ENCODE measurements around the gene OR2B2.

Gene OR2B2

GRCh38 chr6:27882624-27883023 lies 29.6 kb downstream of the OR2B2 start:
- H3K36me3 ChIP-seq (ENCODE audit: control insufficient read depth, low read length) = no peaks in the 10 kb centered on the region
- H3K27me3 ChIP-seq (ENCODE audit: control insufficient read depth, low read length) = no peaks in the 10 kb centered on the region
- no peaks in the 10 kb centered on the region for H3K9me3 ChIP-seq (ENCODE audit: control insufficient read depth, insufficient read depth, low read length)
- H3K27ac ChIP-seq (ENCODE audit: low read depth, low read length) = no peak overlapping the region
- no peak overlapping the region for H3K4me3 ChIP-seq (ENCODE audit: low read length)
- peaks cover under 1% of the 10 kb centered on the region for H3K4me1 ChIP-seq (ENCODE audit: control insufficient read depth, low read length)
- no peak overlapping the region for H3K4me2 ChIP-seq (ENCODE audit: low read length)
- TF ChIP-seq CTCF (IDR thresholded peaks at IDR 0.05; ENCODE audit: low read depth, low read length, poor library complexity, severe bottlenecking) (no peak), EZH2phosphoT487 (IDR thresholded peaks at IDR 0.05; ENCODE audit: borderline replicate concordance, low read length) (no peak)
- no peaks in the 10 kb centered on the region for H3K9me2 ChIP-seq (replicated peaks; ENCODE audit: control insufficient read depth, low read length)
- H3F3A ChIP-seq (ENCODE audit: control insufficient read depth, insufficient read depth) = no peaks in the 10 kb centered on the region
- H3K79me2 ChIP-seq (ENCODE audit: control insufficient read depth, low read length) = no peaks in the 10 kb centered on the region
- H4K20me1 ChIP-seq (ENCODE audit: control insufficient read depth, insufficient read depth, low read depth, low read length) = no peaks in the 10 kb centered on the region

DNA sequence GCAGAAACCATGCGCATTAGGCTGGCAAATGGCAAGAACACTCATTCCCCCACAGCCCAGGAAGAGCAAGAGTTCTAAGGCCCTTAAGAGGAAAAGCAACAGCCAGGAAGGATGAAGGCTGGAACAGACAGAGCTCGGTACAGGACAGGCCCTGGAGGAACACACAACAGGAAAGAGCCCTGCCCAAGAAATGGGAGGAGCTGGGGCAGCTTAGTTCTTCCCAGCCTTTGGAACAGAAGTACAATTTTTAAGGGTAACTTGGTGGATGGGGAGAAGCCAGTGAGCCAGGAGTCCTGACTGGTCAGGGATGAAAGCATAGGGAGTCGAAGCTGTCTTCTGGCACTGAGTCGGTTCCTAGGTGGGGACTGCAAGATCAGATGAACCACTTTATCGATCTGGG lies 32.4 kb downstream of the OR2B2 start:
- TF ChIP-seq CTCF (IDR thresholded peaks at IDR 0.05; ENCODE audit: low read depth, low read length, poor library complexity, severe bottlenecking) = no peak
- no peak for TF ChIP-seq EZH2phosphoT487 (IDR thresholded peaks at IDR 0.05; ENCODE audit: borderline replicate concordance, low read length)
- H3K9me3 ChIP-seq (ENCODE audit: control insufficient read depth, insufficient read depth, low read length) = no peaks in the 10 kb centered on the region

GRCh38 chr6:27874016-27874415 lies 38.2 kb downstream of the OR2B2 start:
- peak overlapping the region; percentile 81 for H3K4me3 ChIP-seq (ENCODE audit: low read length)
- peak overlapping the region; percentile 96 for H3K27ac ChIP-seq (ENCODE audit: low read depth, low read length)
- no peaks in the 10 kb centered on the region for H3K9me3 ChIP-seq (ENCODE audit: control insufficient read depth, insufficient read depth, low read length)
- H3K4me2 ChIP-seq (ENCODE audit: low read length) = peak overlapping the region; percentile 89
- H3K4me1 ChIP-seq (ENCODE audit: control insufficient read depth, low read length) = peaks cover 53% of the 10 kb centered on the region
- H3F3A ChIP-seq (ENCODE audit: control insufficient read depth, insufficient read depth) = peaks cover 31% of the 10 kb centered on the region
- H3K36me3 ChIP-seq (ENCODE audit: control insufficient read depth, low read length) = peaks cover 9% of the 10 kb centered on the region
- H4K20me1 ChIP-seq (ENCODE audit: control insufficient read depth, insufficient read depth, low read depth, low read length) = no peaks in the 10 kb centered on the region
- H3K9me2 ChIP-seq (replicated peaks; ENCODE audit: control insufficient read depth, low read length) = no peaks in the 10 kb centered on the region
- TF ChIP-seq EZH2phosphoT487 (IDR thresholded peaks at IDR 0.05; ENCODE audit: borderline replicate concordance, low read length) = no peak
- no peak for TF ChIP-seq CTCF (IDR thresholded peaks at IDR 0.05; ENCODE audit: low read depth, low read length, poor library complexity, severe bottlenecking)
- H3K79me2 ChIP-seq (ENCODE audit: control insufficient read depth, low read length) = no peaks in the 10 kb centered on the region
- H3K27me3 ChIP-seq (ENCODE audit: control insufficient read depth, low read length) = no peaks in the 10 kb centered on the region

More for the DNA sequence above, 32.4 kb downstream of the OR2B2 start:
- H3K9me2 ChIP-seq (replicated peaks; ENCODE audit: control insufficient read depth, low read length) = no peaks in the 10 kb centered on the region
- H3K79me2 ChIP-seq (ENCODE audit: control insufficient read depth, low read length) = no peaks in the 10 kb centered on the region
- no peak overlapping the region for H3K4me3 ChIP-seq (ENCODE audit: low read length)
- H3K27me3 ChIP-seq (ENCODE audit: control insufficient read depth, low read length) = no peaks in the 10 kb centered on the region
- H3F3A ChIP-seq (ENCODE audit: control insufficient read depth, insufficient read depth) = no peaks in the 10 kb centered on the region
- H3K4me1 ChIP-seq (ENCODE audit: control insufficient read depth, low read length) = no peaks in the 10 kb centered on the region; the same call in 1 of the 2 replicates
- no peak overlapping the region for H3K27ac ChIP-seq (ENCODE audit: low read depth, low read length)
- H3K36me3 ChIP-seq (ENCODE audit: control insufficient read depth, low read length) = no peaks in the 10 kb centered on the region
- no peak overlapping the region for H3K4me2 ChIP-seq (ENCODE audit: low read length)
- no peaks in the 10 kb centered on the region for H4K20me1 ChIP-seq (ENCODE audit: control insufficient read depth, insufficient read depth, low read depth, low read length)
